Stimulated activated effector memory CD8-positive, alpha-beta T cell treated with anti-CD3 and anti-CD28 coated beads, Interleukin-12 subunit alpha, Interleukin-12 subunit beta, amount 100 ng/mL, for 72 hours (primary cell): Measurements from ENCODE around the gene LRRC74B.
"Not testable (repeated sequence)": the region's sequence is repeated elsewhere in the genome, so short reads cannot be mapped to it uniquely, and the experiment has no call there.

Experiments
- ATAC-seq: fragments of 150-1000 bp; cut with Tn5 transposase; 2 replicates; pipeline ENCODE4 v1.10.0; 2021
- DNase-seq, 2 donors: peaks; one replicate each; pipeline ENCODE4 v3.0.0; 2021 to 2022; ENCODE audit warnings: low spot score in 2 of 2
- H3K27ac Mint-ChIP-seq: one replicate; pipeline ENCODE4 v1.8.0; 2022; ENCODE audit warnings: mild to moderate bottlenecking, mixed read lengths
- H3K36me3 Mint-ChIP-seq: one replicate; pipeline ENCODE4 v1.8.0; 2022; ENCODE audit warnings: mild to moderate bottlenecking, mixed read lengths
- H3K4me1 Mint-ChIP-seq: one replicate; pipeline ENCODE4 v1.8.0; 2022; ENCODE audit warnings: mixed read lengths
- H3K4me3 Mint-ChIP-seq: one replicate; pipeline ENCODE4 v1.8.0; 2022; ENCODE audit warnings: mild to moderate bottlenecking, mixed read lengths
- H3K9me3 Mint-ChIP-seq: one replicate; pipeline ENCODE4 v1.8.0; 2022; ENCODE audit warnings: mixed read lengths

LRRC74B gene

DNA sequence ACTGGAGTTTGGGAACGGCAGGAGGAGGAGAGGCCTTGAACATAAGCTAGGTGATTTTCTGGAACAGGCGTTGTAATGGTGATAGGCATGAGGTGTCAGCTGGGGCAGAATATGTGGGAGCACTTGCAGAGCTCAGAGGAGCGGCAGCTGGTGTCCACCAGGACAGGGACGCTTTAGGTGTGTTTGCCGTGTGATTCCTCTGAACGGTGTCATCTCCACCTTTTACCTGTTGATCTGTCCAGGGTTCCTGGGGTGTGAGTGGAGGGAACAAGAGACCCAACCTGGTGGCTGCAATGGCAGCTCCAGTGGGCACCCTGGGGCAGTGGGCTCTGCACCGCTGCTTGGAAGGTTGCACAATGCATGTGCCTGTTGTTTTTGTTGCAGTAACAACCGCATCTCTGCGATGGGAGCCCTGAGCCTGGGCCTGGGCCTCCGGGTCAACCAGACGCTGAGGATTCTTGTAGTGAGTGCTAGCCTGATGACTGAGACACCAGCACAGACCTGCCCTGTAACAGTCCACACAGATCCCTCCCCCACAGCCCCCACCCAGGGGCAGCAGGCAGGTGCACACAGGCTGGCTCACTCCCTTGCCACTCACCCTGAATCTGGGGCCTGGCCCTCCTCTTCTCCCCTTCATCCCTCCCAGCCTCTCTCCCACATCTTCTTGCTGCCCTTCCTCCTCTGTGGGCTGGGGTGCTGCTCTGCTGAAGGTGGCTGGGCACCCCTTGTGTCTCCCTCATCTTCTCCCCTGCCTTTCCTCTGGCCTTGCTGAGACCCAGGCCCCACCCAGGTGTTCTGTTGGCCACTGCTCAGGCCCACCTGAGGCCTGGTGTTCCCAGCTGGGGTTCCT, 9.2 kb downstream of the LRRC74B start:
- Mint-ChIP-seq H3K36me3 (no peaks in the 10 kb centered on the region), H3K4me1 (peaks cover 28% of the 10 kb centered on the region), H3K4me3 (no peak overlapping the region), H3K9me3 (no peaks in the 10 kb centered on the region), H3K27ac (peak overlapping the region; percentile 75)
- ATAC-seq (no peak), DNase-seq (no peak)

DNA sequence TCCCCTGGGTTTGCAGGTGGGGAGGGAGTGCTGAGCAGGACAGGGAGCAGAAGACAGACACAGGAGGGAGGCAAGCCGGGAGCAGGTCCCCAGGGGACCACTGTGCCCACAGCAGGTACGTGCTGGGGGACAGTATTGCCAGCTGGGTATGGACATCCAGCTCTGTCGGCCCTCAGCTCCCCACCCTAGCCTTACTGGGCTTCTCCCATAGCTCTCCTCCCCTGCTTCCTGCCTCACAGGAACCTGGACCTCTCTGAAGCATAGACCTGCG, 9.8 kb downstream of the LRRC74B start:
- Mint-ChIP-seq H3K9me3 (no peaks in the 10 kb centered on the region), H3K36me3 (no peaks in the 10 kb centered on the region)

DNA sequence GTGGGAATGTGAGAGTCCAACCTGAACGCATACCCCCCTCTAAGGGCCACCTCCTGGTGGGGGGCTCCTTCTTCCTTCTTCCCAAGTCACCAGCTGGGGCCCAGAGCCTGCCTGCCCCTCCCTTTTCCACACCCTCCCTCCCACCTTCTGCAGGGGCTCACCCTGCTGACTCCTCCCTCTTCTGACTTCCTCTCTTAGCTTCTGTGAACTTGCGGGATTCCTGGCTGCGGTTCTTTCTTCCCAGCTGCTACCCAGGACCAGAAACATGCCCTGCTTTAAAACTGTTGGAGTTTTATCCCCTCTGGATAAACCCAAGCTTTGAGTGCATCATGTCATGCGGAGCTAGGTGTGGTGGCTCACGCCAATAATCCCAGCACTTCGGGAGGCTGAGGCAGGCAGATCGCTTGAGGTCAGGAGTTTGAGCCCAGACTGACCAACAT, 10.2 kb downstream of the LRRC74B start:
- H3K36me3 Mint-ChIP-seq = no peaks in the 10 kb centered on the region
- ATAC-seq = no peak
- H3K9me3 Mint-ChIP-seq = no peaks in the 10 kb centered on the region
- H3K4me3 Mint-ChIP-seq = peak overlapping the region; percentile 6
- peaks cover 28% of the 10 kb centered on the region for H3K4me1 Mint-ChIP-seq
- peak overlapping the region; percentile 75 for H3K27ac Mint-ChIP-seq
- DNase-seq = no peak

More for the DNA sequence above, 9.8 kb downstream of the LRRC74B start:
- ATAC-seq = no peak
- Mint-ChIP-seq H3K4me1 (peaks cover 28% of the 10 kb centered on the region), H3K27ac (peak overlapping the region; percentile 75), H3K4me3 (peak overlapping the region; percentile 6)
- DNase-seq = no peak

DNA sequence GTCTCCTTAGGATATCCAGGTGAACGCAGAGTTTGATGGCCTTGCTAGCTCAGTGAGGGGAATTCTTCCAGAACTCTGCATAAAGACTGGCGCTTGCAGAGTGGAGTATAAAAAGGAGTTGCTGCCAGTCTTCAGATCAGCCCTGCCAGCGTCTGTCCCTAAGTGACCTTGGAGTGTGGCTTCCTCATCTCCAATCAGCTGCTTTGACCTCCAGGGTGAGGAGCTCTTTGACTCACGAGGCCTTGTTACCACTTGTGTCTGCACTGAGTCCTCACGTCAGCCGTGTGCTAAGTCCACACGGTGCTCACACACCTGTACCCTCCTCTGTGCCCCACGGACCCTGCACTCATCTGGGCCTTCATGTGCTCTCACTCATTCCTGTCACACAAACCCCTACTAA, 14.6 kb downstream of the LRRC74B start:
- DNase-seq, H3K27ac Mint-ChIP-seq, H3K4me3 Mint-ChIP-seq, ATAC-seq, H3K9me3 Mint-ChIP-seq, H3K36me3 Mint-ChIP-seq: not testable (repeated sequence)
- H3K4me1 Mint-ChIP-seq = peaks cover 17% of the 10 kb centered on the region

DNA sequence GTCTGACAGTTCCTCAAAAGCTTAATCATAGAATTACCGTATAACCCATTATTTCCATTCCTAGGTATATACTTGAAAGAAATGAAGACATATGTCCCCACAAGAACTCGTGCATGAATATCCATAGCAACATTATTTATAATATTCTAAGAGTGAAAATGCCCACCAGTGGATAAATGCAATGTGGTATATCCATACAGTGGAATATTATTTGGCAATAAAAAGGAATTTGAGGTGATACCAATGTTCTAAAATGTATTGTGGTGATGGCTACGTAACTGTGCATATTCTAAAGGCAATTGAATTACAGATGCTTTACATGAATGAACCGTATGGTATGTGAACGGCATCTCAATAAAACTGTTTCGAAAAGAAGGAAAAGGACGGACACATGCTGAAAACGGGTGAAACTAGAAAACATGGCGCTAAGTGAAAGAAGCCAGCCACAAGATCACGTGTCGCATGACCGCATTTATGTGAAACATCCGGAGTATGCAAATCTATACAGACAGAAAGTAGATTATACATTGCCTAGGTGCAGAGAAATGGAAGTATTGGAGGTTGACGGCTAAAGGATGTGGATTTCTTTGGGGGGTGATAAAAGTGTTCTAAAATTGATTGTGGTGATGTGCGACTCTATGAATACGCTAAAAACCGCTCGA, 16.0 kb downstream of the LRRC74B start:
- not testable (repeated sequence) for ATAC-seq, H3K9me3 Mint-ChIP-seq, H3K4me3 Mint-ChIP-seq, H3K36me3 Mint-ChIP-seq, H3K4me1 Mint-ChIP-seq, H3K27ac Mint-ChIP-seq, DNase-seq

DNA sequence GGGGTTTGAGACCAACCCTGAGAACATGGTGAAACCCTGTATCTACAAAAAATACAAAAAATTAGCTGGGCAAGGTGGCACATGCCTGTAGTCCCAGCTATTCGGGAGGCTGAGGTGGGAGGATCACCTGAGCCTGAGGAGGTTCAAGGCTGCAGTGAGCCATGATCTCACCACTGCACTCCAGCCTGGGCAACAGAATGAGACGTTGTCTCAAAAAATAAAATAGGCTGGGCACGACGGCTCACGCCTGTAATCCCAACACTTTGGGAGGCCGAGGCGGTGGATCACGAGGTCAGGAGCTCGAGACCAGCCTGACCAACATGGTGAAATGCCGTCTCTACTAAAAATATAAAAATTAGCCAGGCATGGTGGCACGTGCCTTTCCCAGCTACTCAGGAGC, 18.7 kb downstream of the LRRC74B start:
- DNase-seq, H3K27ac Mint-ChIP-seq, H3K4me3 Mint-ChIP-seq, H3K4me1 Mint-ChIP-seq, H3K9me3 Mint-ChIP-seq, H3K36me3 Mint-ChIP-seq, ATAC-seq: not testable (repeated sequence)

DNA sequence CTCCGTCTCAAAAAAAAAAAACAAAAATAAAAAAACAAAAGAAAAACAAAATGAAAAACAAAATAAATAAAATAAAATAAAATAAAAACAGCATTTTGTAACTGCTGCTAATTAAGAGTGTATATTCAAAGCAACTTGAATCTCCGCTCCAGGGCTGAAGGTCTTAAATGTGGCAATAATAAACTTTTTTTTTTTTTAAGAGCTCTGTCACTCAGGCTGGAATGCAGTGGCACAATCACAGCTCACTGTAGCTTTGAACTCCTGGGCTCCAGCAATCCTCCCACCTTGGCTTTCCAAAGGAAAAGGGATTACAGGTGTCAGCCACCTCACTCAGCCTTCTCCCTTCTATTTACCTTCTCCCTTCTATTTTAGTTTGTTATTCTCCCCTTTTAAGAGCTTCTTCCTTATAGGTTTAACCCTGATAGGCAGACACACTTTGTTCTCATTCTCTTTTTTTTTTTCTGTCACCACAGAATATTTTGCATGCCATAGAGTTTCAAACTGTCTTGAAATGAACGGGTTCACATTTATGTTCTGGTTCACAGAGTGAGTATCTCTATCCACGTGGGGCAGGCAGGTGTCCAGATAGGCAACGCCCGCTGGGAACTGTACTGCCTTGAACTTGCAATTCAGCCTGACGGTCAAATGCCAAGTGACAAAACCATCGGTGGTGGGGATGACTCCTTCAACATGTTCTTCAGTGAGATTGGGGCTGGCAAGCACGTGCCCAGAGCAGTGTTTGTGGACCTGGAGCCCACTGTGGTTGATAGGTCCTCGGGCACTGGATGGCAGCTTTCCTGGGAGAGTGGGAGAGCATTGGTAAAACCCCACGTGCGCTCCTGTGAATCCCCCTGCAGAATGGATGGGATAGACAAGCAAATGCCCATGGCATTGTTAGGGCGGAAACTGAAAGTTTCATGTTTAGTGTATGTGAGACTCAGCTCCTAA, 19.4 kb downstream of the LRRC74B start:
- no peaks in the 10 kb centered on the region for H3K9me3 Mint-ChIP-seq
- H3K4me3 Mint-ChIP-seq = no peak overlapping the region
- no peaks in the 10 kb centered on the region for H3K36me3 Mint-ChIP-seq
- DNase-seq = no peak
- no peaks in the 10 kb centered on the region for H3K4me1 Mint-ChIP-seq
- ATAC-seq = no peak
- no peak overlapping the region for H3K27ac Mint-ChIP-seq

DNA sequence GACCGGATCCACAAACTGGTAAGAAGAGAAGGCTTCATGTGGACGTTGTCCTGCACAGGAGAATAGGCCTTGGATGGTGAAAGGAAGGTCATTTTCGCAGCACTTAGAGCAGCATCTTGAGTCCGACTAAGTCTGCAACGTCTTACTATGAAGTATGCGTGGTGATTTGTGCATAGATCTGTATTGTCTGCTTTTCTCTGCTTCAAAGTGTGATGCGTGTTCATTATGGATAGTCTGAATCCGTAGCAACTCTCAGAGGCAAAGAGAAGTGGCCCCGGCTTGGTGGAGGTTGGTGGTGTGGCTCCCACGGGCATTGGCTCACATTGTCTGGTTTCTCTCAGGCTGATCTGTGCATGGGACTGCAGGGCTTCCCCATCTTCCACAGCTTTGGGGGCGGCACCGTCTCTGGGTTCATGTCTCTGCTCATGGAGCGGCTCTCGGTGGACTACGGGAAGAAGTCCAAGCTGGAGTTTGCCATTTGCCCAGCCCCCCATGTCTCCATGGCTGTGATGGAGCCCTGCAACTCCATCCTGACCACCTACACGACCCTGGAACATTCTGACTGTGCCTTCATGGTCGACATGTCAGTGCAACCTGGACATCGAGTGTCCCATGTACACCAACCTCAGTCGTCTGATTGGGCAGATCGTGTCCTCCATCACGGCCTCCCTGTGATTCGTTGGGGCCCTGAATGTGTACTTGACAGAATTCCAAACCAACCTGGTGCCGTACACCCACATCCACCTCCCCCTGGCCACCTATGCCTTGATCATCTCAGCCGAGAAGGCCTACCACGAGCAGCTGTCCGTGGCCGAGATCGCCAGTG, 21.5 kb downstream of the LRRC74B start:
- no peak for DNase-seq
- H3K4me1 Mint-ChIP-seq = no peaks in the 10 kb centered on the region
- ATAC-seq = no peak
- no peak overlapping the region for H3K4me3 Mint-ChIP-seq
- H3K9me3 Mint-ChIP-seq = no peaks in the 10 kb centered on the region
- H3K36me3 Mint-ChIP-seq = no peaks in the 10 kb centered on the region
- no peak overlapping the region for H3K27ac Mint-ChIP-seq

DNA sequence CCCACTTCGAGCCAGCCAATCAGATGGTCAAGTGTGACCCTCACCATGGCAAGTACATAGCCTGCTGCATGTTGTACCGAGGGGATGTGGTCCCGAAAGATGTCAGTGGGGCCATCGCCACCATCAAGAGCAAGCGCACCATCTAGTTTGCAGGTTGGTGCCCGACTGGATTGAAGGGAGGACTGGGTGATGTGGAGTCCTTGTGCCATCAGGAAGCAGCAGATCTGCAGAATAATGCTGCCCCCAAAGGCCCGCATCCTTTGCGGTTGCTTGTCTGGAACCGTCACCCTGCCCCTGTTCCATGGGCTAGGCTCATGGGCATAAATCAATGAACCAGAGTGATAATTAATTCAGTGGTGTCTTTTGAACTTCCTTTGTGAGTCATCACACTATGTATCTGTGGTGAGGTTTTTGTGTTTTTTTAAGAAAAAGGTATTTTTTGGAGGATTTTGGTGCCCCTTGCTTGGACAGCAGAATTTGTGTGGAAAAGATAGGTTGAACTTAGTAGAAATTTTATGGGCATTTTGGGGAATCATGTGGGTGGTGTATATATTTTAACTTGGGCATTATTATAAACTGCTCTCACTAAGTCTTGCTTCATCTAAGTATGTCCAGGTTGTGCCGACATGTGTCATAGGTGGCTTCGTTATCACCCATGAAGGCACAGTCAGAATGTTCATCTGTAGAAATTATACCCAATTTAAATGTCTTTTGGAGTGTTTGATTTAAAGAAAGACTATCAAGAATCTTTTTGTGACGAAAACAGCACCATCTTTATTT, 22.3 kb downstream of the LRRC74B start:
- no peaks in the 10 kb centered on the region for H3K9me3 Mint-ChIP-seq
- no peak for DNase-seq
- H3K36me3 Mint-ChIP-seq = no peaks in the 10 kb centered on the region
- no peak overlapping the region for H3K27ac Mint-ChIP-seq
- no peak overlapping the region for H3K4me3 Mint-ChIP-seq
- no peaks in the 10 kb centered on the region for H3K4me1 Mint-ChIP-seq
- peak; percentile 43 for ATAC-seq

DNA sequence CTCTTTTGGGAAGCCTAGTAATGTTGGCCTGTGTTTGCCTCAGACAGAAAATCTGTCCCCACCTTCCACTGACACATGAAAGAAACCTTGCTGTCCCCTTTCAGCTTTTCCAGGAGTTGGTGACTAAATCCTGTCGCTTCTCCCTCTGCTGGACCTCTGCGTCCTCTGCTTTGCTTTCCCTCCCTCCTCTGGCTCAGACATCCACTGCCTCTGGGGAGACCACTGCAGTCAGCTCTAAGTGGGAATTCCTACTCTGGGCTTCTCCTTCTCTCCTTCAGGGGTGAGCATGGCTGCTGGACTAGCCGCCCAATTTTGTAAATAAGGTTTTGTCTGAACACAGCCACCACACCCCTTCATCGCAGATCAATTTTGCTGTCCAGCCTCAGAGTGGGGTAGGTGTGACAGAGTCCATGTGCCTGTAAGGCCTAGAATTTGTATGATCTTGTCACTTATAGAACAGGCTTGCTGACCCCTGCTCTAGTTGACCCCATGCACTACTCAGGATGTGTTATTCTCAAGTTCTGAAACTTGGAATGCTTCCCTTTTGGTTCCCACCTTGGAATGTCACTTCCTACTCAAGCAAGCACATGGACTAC, 23.0 kb downstream of the LRRC74B start:
- Mint-ChIP-seq H3K4me3 (no peak overlapping the region), H3K4me1 (no peaks in the 10 kb centered on the region), H3K27ac (no peak overlapping the region), H3K36me3 (no peaks in the 10 kb centered on the region), H3K9me3 (no peaks in the 10 kb centered on the region)
- DNase-seq = no peak
- no peak for ATAC-seq

DNA sequence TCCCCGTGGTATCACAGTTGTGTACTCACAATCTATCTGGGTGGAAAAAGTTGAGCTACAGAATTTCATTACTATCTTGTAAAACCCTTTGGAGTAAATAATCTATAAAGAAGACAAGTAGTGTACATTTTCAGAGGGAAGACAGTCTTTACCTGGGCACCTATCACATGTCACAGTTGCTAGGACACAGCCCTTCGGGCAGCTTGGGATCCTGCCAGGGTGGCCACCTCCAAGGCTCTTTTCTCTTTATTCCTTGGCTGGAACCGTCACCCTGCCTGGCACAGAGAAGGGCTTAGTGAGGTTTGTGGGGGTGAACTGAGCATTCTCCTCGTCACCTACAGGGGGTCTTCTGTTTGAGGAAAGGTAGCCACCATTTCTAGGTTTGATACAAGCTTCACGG, 23.6 kb downstream of the LRRC74B start:
- H3K36me3 Mint-ChIP-seq = no peaks in the 10 kb centered on the region
- H3K9me3 Mint-ChIP-seq = no peaks in the 10 kb centered on the region
- peak overlapping the region; percentile 41 for H3K27ac Mint-ChIP-seq
- H3K4me1 Mint-ChIP-seq = no peaks in the 10 kb centered on the region
- no peak for DNase-seq
- no peak for ATAC-seq
- H3K4me3 Mint-ChIP-seq = no peak overlapping the region

DNA sequence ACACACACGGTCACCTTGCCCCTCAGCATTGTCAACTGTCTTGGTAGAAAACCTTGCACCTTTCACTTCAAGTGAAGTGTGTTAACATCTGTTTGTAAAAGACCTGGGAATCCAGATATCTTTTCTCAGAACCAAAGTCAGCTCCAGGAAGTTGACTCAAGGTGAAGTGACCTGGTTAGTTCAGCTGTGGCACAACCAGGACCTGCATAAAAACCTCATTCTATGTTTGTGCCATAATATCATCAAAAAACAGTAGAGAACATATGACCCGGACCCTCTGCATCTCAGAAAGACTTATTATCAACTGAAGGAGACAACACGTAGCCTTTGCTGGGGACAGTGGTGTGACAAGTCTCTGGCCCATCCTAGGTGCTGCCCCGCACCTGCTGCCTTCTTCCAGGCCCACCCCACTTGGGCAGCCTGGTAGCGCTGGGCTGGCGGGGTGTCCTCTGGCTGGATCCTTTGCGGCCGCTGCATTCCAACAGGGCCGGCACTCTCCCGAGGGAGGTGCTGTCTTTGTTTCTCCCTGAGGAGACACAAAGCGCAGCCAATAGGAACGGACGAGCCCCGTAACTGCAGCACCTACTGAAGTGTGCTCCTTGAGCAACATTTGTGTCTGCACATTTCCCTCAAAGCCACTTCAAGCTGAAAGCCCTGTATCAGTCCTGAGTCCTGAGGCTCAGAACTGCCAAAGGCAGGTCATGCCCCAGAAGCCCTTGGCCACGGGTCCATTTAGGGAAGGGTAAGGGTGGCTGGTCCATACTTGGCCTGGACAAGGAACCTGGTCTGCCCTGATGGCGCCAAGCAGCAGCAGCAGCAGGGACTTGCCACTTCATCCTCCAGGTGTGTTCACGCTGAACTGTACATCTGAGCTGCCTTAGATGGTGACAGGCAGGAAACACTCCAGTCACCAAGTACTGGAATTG, 25.2 kb downstream of the LRRC74B start:
- Mint-ChIP-seq H3K4me1 (no peaks in the 10 kb centered on the region), H3K4me3 (no peak overlapping the region), H3K27ac (no peak overlapping the region), H3K9me3 (no peaks in the 10 kb centered on the region), H3K36me3 (no peaks in the 10 kb centered on the region)
- DNase-seq = no peak
- ATAC-seq = no peak

DNA sequence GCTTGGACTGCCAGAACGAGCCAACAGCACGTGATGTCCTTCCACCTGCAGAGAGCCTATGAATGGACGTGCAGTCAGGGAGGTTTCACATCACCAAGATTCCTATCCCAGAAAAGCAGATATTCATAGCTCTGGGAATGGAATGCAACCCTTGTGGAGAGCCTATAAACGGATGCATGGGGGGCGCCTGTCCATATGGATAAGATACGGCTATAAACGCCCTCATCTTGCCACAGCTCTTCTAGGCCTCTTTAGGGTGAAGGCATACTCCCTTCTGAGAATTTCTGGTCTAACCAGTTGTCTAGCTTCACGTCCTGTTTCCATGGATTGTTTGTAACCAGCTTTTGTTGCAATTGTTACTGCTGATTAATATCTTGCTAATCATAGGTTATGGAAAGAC, 26.1 kb downstream of the LRRC74B start:
- not testable (repeated sequence) for H3K9me3 Mint-ChIP-seq, DNase-seq, H3K27ac Mint-ChIP-seq, H3K4me3 Mint-ChIP-seq, H3K36me3 Mint-ChIP-seq, H3K4me1 Mint-ChIP-seq, ATAC-seq
